GM18867 (cell line): ENCODE results near the gene QRSL1.
"Not testable (repeated sequence)": the region's sequence is repeated elsewhere in the genome, so short reads cannot be mapped to it uniquely, and the experiment has no call there.

Source experiments
- ATAC-seq: cut with Tn5 transposase; IDR thresholded peaks from one replicate; pipeline ENCODE4 v1.9.1; 2021; ENCODE audit warnings: mild to moderate bottlenecking, moderate library complexity; ENCODE audit not compliant: unreplicated experiment

QRSL1 gene

DNA sequence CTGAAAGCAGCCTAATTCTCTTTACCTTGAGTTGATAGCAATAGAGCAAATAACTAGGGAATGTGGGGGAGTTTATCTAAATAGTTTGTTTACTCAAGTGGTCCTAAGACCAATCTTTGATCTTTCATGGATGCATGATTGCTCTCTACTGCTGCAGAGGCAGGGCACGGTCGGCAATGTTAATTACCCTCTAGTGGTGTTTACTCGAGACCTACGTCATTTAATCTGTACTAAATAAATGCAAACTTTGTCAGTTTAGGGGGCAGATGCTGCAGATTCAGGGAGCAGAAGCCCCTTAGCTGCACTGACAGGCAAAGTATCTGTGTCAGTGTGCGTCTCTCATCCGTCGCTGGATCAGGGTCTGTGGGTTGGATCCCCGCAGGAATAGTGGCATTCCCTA is 7.0 kb upstream of the QRSL1 start:
- ATAC-seq: no peak

GRCh38 chr6:106623039-106623438 is 6.3 kb upstream of the QRSL1 start:
- no peak for ATAC-seq

DNA sequence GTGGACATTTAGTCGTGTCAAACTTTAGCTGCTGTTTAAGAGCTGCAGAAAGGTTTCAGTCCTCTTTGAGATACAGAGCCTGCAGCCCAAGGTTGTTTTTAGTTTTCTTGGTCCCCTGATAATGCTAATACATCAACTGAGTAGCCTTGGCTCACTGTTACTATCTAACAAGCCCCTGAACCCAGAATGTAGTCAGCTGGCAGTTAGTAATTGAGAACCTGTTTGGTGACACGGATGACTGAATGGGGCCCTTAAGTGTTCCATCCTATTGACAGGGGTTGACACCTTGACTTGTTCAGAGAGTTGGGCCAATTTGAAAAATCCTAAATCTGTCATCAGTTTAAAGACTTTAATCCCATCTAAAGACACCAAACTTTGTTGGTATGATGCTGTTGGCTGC is 2.9 kb upstream of the QRSL1 start:
- ATAC-seq: peak; percentile 31

DNA sequence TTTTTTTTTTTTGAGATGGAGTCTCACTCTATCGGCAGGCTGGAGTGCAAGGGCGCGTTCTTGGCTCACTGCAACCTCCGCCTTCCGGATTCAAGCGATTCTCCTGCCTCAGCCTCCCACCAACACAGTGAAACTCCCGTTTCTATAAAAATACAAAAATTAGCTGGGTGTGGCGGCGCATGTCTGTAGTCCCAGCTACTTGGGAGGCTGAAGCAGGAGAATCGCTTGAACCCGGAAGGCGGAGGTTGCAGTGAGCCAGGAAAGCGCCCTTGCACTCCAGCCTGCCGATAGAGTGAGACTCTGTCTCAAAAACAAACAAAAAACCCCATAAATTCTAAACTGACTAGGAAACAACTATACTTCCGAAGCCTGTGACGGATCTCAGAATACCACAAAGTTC is 1.6 kb upstream of the QRSL1 start:
- ATAC-seq: not testable (repeated sequence)

DNA sequence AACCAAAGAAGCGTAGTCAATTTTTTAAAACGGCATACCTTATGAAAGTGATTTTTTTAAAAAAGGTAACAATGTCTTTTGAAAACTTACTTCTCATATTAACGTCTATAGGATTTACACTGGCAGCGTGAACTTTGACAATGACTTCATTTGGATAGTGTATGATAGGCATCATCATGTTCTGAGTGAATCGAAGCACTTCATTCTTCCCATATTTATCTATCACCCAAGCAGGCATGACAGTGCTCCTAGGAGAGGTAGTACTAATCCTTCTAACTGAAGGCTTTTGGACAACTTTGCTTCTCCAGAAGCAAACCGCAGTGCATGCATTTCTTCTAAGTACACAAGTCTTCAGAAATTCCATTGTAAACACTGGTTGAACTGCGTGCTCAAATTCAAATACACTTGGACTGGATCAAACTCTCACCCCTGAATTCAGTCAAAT is 698 bp upstream of the QRSL1 start:
- ATAC-seq: no peak

DNA sequence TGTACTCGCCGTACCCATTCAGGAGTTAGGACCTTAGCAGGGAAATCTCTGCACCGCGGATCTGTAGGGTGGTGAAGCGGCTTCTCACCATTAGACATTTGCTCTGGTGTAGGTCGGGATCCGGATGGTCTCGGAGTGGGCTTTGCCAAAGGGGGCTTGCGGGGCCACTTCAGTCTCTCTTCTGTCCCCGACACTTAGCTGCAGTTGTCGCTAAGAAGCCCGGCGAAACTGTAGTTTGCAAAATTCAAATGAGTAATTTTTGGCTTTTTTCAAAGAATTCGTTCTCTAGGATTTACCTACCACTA is 433 bp downstream of the QRSL1 start:
- no peak for ATAC-seq

DNA sequence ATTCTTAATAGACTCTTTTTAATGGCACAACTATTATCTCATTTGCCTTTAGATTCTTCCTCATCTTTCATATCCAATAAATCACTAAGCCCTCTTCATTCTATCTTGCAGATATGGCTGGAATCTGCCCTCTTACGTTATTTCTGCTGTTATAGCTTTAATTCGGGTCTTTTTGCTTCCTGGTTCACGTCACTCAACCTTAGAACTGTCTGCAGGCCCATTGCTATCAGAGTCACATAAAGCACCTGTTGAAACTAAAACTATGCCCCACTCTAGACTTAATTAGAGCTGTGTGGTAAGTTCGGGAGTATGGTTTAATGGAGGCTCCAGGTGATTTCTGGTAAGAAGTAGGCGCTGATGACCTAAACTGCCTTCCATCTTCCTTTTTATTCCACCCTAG is 988 bp downstream of the QRSL1 start:
- ATAC-seq: peak; percentile 29

GRCh38 chr6:106631346-106631745 is 2.0 kb downstream of the QRSL1 start:
- ATAC-seq: no peak

DNA sequence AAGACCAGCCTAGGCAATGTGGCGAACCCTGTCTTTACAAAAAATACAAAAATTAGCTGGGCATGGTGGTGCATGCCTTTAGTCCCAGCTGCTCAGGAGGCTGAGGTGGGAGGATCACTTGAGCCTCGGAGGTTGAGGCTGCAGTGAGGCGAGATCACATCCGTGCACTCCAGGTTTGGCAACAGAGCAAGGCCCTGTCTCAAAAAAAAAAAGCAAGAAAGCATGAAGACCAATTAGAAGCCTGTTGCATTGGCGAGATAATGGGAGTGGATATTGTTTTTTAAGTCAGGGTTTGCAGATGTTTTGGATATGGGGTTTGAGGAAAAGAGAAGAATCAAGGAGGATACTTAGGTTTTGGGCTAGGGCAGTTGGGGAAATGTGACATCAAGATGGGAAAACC is 5.2 kb downstream of the QRSL1 start:
- ATAC-seq: no peak

GRCh38 chr6:106637051-106637716 is 7.8 kb downstream of the QRSL1 start:
- ATAC-seq: peak; percentile 31

GRCh38 chr6:106637717-106638341 is 8.5 kb downstream of the QRSL1 start:
- ATAC-seq: peak; percentile 85

DNA sequence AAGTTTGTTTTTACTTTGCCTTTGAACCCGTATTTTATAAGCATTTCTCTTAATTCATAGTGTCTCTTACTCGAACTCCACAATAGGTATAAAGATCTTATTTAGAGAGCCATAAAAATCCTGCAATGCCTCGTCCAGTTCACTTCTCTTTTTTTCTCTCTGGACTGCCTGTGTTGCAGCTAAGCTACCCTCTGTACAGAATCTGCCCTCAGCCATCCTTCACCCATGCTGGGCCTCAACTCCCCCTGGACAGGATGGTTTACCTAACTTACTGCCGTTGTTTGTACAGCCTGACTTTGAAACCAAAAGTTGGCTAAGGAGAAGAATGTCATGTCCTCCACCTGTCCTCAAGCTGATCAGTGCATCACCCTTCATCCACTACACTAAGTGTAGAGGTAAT is 10.4 kb downstream of the QRSL1 start:
- no peak for ATAC-seq

DNA sequence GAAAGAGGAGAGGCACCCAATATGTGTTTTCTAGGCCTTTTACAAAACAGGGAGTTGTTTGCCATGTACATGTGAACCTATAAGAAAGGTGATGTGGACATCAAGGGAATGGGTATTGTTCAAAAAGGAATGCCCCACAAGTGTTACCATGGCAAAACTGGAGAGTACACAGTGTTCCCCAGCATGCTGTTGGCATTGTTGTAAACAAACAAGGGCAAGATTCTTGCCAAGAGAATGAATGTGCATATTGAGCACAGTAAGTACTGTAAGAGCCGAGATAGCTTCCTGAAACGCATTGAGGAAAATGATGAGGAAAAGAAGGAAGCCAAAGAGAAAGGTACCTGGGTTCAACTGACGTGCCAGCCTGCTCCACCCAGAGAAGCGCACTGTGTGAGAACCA is 13.1 kb downstream of the QRSL1 start:
- ATAC-seq: no peak

DNA sequence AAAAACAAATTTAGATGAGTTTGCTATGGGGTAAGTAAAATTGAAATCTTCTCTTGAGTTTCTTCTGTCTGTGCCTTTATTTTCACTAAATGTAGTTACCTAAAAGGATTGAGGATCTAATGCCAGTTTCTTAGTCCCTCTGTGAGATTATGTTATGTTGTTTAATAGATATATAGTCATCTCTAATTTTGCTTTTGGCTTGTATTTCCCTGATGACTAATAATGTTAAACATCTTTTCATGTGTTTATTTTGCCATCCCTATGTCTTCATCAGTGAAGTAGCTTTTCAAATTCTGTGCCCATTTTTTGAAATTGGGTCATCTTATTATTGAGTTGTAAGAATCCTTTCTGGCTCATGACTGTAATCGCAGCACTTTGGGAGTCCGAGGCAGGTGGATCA is 13.7 kb downstream of the QRSL1 start:
- ATAC-seq: no peak

DNA sequence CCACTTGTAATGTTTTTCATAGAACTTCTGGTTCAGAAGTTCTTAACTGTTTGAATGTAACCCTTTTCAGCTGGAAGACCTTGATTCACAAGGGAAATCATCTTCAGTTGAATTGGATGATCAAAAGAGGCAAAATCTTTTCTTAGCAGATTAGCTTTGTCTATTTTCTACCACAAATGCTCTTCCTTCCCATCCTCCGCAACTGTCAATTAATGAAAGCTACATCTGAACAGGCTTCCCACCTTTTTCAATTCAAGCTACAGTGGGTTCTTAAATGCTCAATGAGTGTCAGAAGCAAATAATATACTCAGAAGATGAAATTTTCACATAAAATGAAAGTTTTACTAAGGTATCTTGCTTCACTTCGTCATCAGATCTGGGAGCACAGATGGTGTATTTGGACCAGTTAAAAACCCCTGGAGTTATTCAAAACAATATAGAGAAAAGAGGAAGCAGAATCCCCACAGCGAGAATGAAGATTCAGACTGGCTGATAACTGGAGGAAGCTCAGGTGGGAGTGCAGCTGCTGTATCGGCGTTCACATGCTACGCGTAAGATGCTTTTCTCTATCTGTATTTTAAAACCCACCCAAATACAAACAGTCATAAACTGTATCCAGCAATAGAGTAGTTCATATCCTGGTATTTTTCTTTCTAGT is 19.4 kb downstream of the QRSL1 start:
- no peak for ATAC-seq

- ATAC-seq: no peak
Measured at GRCh38 chr6:106658469-106658868, 29.1 kb downstream of the QRSL1 start.

DNA sequence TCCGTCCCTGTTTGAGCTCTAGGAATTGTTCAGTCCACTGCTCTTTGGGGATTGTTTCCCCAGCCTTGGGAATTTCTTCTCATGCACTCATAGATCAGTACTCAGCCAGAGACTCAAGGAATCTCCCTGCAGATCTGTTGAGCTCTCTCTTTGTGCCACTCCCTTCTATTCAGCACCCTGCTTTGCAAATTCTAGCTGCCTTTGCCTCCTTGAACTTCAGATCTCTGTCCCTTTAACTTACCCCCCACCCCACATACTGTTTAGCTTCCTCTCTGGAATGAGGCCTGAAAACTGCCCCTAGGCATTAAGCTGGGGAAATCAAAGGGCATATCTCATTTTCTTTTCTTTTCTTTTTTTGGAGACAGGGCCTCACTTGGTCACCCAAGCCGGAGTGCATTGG is 30.5 kb downstream of the QRSL1 start:
- ATAC-seq: no peak

- ATAC-seq: no peak
Measured at GRCh38 chr6:106662458-106662857, 33.1 kb downstream of the QRSL1 start.

- peak; percentile 99 for ATAC-seq
Measured at GRCh38 chr6:106666282-106667021, 37.1 kb downstream of the QRSL1 start.

DNA sequence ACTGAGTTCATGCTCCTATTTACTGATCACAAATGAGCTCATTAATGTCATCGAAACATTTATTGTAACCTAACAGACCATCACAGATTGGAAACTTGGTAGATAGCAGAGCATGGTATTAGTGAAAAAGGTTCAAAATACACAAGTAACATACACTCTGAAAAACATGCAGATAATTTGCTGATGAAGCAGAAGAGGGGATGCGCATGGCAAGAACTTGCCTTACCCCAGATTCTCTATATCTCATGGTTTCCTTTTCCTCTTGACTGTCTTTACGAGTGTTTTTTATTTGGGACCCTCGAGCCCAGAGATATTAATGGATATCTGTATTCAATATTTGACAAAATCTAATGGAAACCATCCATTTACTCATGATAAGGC is 37.6 kb downstream of the QRSL1 start:
- ATAC-seq: no peak

DNA sequence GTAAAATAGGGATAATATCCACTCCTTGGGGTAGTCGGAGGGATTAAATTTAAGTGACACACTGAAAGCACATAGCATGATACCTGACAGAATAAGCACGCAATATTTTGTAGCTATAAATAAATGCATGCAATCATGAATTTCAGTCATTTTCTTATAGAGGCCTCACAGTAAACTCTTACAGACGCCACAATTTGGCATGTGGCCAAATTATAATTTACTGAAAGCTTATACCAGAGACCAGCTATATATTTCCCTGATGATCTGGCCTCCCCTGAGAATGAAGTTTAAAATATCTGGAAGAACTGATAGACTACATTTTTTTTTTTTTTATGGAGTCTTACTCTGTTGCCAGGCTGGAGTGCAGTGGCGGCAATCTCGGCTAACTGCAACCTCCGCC is 40.9 kb downstream of the QRSL1 start:
- ATAC-seq: no peak

GRCh38 chr6:106671651-106672050 is 42.3 kb downstream of the QRSL1 start:
- ATAC-seq: no peak
